Esophagus squamous epithelium (tissue), 4 donors: ENCODE results near the gene CEP128.

Experiments
- CTCF ChIP-seq, 6 experiments: fragments of 450-650 bp in 4 of 6; fragments of 200-600 bp in 2 of 6; sonication (generic) in 2 of 6; IDR thresholded peaks; one replicate each; pipeline ENCODE4 v1.5.1; 2016 to 2019; ENCODE audit warnings: antibody characterized with exemption in 6 of 6, mild to moderate bottlenecking in 4 of 6, moderate library complexity in 4 of 6
- POLR2A ChIP-seq, 4 donors: fragments of 450-650 bp; IDR thresholded peaks; one replicate each; pipeline ENCODE4 v1.6.1; 2017; ENCODE audit warnings: antibody characterized with exemption in 4 of 4, mild to moderate bottlenecking in 4 of 4, moderate library complexity in 3 of 4

- TF ChIP-seq CTCF (IDR thresholded peaks at IDR 0.05) (no peak), POLR2A (IDR thresholded peaks at IDR 0.05) (no peak)
These were observed 494.1 kb downstream of the CEP128 start for GRCh38 chr14:80447392-80447791.
